ENCODE data around the gene GABRG3. TPM values are rescaled to one million over a fixed set of nuclear protein-coding genes. Genes with fewer than 3 reads are reported as not detected.

The GABRG3 gene
- total and polyA plus RNA-seq, 12 donors: 0.08 to 1.1 (median 0.44) TPM; not detected in 5

DNA sequence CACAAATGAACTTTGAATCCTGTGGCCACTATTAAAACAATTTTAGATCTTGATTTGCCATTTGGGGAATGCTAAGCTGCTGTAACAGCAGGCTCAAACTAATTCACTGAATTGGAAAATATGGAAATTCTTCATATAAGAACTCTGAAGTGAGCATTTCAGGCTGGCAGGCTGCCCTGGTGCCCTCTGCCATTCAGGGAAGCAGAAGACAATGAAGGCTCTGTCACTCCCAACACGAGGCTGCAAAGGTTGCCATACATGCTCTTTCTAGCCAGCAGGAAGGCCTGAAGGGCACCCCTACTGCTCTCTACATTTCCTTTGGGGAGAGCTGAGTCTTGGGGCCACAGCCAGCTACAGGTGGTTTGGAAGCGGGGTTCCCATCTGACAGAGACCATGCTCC lies 88.0 kb downstream of the GABRG3 start:
- intact Hi-C loops (cut with DNase I): loop anchor here (5.0 to 10.0 kb wide), 2 partner anchors 296 to 303 kb away; no protein-coding TSS in a partner anchor
- Histone ChIP-seq H3K36me3 (replicated peaks in 1 of 2) (no peaks in the 10 kb centered on the region), H3K4me1 (replicated peaks in 1 of 2) (no peaks in the 10 kb centered on the region), H3K27ac (no peak overlapping the region), H3K4me3 (no peak overlapping the region), H3K9me3 (replicated peaks in 1 of 3) (no peaks in the 10 kb centered on the region), H3K27me3 (no peaks in the 10 kb centered on the region)
- DNase-seq: no peak
- no peak for TF ChIP-seq POLR2A (IDR thresholded peaks at IDR 0.05)
- TF ChIP-seq, protein P1, sequence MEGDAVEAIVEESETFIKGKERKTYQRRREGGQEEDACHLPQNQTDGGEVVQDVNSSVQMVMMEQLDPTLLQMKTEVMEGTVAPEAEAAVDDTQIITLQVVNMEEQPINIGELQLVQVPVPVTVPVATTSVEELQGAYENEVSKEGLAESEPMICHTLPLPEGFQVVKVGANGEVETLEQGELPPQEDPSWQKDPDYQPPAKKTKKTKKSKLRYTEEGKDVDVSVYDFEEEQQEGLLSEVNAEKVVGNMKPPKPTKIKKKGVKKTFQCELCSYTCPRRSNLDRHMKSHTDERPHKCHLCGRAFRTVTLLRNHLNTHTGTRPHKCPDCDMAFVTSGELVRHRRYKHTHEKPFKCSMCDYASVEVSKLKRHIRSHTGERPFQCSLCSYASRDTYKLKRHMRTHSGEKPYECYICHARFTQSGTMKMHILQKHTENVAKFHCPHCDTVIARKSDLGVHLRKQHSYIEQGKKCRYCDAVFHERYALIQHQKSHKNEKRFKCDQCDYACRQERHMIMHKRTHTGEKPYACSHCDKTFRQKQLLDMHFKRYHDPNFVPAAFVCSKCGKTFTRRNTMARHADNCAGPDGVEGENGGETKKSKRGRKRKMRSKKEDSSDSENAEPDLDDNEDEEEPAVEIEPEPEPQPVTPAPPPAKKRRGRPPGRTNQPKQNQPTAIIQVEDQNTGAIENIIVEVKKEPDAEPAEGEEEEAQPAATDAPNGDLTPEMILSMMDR (IDR thresholded peaks at IDR 0.05): no peak
- 51 to 57% (median 54%) methylated on average over 2 of the region's 2 CpGs for WGBS, 4 donors

DNA sequence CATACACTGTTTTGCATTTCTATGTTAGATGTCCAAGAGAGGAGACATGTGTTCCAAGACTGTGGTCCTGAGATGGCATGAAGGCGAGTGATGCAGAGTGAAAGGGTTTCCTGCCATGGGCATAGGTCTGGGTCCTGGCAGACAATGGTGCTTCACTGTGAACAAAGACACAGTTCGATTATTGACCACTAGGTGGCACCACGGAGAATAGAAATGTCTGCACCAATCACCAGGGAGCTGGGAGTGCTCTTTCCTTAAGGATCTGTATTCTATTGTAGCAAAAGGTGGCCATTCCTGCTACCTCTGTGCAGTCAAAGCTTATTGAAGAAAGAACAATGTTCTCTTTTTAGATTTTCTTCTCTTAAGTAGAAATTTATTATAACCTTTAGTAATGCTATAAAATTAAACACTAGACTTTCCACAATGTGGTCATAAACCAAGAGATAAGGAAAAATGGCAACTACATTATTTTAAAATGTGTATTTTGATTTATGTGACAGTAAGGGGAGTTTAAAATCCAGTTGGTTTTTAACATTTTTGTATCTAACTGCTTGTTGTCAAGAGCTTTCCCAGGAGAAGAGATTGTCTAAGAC lies 88.7 kb downstream of the GABRG3 start:
- DNase-seq: peak; percentile 34 to 81 (median 61)
- Histone ChIP-seq H3K27ac (no peak overlapping the region), H3K9me3 (replicated peaks in 1 of 3) (no peaks in the 10 kb centered on the region), H3K4me3 (no peak overlapping the region), H3K4me1 (replicated peaks in 1 of 2) (no peaks in the 10 kb centered on the region), H3K27me3 (no peaks in the 10 kb centered on the region), H3K36me3 (replicated peaks in 1 of 2) (no peaks in the 10 kb centered on the region)
- intact Hi-C loops (cut with DNase I): loop anchor here (5.0 to 10.0 kb wide), 2 partner anchors 295 to 303 kb away; no protein-coding TSS in a partner anchor
- WGBS, 4 donors: 6 to 19% (median 13%) methylated on average over 3 of the region's 3 CpGs
- TF ChIP-seq POLR2A (IDR thresholded peaks at IDR 0.05): no peak
- TF ChIP-seq, protein P1 (IDR thresholded peaks at IDR 0.05): peak; percentile 44 to 69 (median 58)

DNA sequence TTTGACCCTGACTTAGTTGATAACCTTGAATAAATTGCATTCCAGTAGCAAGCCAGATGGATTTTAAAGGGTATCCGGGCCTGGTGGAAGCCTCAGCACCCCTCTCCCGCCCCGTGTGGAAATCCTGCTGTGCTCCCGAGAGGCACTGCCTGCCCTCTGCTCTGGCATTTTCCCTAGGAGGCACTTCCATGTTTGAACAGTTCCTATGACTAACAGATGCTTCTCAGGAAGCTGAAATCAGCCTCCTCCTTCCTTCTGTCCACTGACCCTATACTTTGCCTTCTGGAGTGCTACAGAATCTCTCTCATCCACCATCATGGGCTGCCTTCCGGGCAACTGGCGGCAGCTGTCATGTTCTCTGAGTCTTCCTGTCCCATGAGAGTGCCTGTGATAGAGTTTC lies 90.8 kb downstream of the GABRG3 start:
- no peaks in the 10 kb centered on the region for H3K27me3 ChIP-seq
- WGBS, 4 donors: 45 to 55% (median 50%) methylated on average over 6 of the region's 6 CpGs
- H3K4me1 ChIP-seq (replicated peaks in 1 of 2): no peaks in the 10 kb centered on the region
- intact Hi-C loops (cut with DNase I): no loop called here
- H3K36me3 ChIP-seq (replicated peaks in 1 of 2): no peaks in the 10 kb centered on the region
- no peak overlapping the region for H3K27ac ChIP-seq
- no peak for DNase-seq
- no peaks in the 10 kb centered on the region for H3K9me3 ChIP-seq (replicated peaks in 1 of 3)
- TF ChIP-seq, protein P1 (IDR thresholded peaks at IDR 0.05): no peak
- no peak for TF ChIP-seq POLR2A (IDR thresholded peaks at IDR 0.05)
- no peak overlapping the region for H3K4me3 ChIP-seq

DNA sequence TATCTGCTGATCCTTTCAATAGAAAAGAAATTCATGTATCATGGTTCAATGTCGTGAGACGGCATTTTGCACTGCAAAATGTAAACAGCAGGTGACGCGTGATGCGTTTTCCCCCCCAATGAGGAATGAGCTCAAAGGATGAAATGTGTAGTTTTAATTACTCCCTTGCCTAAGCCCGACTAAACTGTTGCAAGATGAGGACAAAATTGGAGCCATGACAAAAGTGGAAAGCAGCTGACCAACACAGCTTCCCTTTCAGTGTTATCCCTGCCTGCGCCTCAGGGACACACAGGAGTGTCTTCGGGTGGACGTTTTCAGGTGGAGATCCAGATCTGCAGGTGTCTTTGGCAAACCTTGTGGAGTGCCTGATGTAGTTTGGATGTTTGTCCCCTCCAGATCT lies 92.0 kb downstream of the GABRG3 start:
- H3K9me3 ChIP-seq (replicated peaks in 1 of 3): peaks cover 0 to 2% (median 0%) of the 10 kb centered on the region in 3 donors
- no peak overlapping the region for H3K4me3 ChIP-seq
- H3K36me3 ChIP-seq (replicated peaks in 1 of 2): no peaks in the 10 kb centered on the region
- DNase-seq: no peak
- intact Hi-C loops (cut with DNase I): no loop called here
- H3K27ac ChIP-seq: no peak overlapping the region
- H3K4me1 ChIP-seq (replicated peaks in 1 of 2): no peaks in the 10 kb centered on the region
- TF ChIP-seq POLR2A (IDR thresholded peaks at IDR 0.05): no peak
- TF ChIP-seq, protein P1 (IDR thresholded peaks at IDR 0.05): no peak
- WGBS, 4 donors: 87 to 91% (median 90%) methylated on average over 9 of the region's 9 CpGs
- H3K27me3 ChIP-seq: no peaks in the 10 kb centered on the region

Data from adrenal gland (tissue), 12 donors.